GM19372 (cell line): Measurements from ENCODE around the gene FAM171A2.

Experiments used
- ATAC-seq: cut with Tn5 transposase; IDR thresholded peaks from one replicate; pipeline ENCODE4 v1.9.1; 2021; ENCODE audit warnings: mild to moderate bottlenecking, low read depth, moderate library complexity; ENCODE audit not compliant: unreplicated experiment

FAM171A2 gene

DNA sequence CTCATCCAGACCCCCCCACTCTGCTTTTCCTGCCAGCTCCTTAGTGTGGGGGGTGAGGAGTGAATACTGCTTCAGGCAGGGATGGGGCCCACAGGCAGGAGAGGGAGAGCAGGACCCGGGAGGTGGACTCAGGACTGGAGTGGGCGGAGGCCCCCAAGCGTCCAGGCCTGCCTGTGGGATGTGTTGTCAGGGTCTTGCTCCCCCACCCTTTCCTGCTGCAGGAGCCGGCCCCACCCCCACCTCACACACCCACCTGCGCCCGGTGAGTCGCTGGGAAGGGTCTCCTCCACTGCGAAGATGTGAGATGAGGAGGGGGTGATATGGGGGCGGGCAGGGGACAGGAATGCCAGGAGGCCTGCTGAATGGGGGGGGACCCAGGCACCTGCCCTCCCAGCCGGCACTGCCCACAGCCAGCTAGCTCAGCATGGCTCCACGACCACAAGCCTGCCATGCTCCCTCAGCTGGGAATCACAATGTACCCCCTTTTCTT, 1.1 kb downstream of the FAM171A2 start:
- no peak for ATAC-seq

DNA sequence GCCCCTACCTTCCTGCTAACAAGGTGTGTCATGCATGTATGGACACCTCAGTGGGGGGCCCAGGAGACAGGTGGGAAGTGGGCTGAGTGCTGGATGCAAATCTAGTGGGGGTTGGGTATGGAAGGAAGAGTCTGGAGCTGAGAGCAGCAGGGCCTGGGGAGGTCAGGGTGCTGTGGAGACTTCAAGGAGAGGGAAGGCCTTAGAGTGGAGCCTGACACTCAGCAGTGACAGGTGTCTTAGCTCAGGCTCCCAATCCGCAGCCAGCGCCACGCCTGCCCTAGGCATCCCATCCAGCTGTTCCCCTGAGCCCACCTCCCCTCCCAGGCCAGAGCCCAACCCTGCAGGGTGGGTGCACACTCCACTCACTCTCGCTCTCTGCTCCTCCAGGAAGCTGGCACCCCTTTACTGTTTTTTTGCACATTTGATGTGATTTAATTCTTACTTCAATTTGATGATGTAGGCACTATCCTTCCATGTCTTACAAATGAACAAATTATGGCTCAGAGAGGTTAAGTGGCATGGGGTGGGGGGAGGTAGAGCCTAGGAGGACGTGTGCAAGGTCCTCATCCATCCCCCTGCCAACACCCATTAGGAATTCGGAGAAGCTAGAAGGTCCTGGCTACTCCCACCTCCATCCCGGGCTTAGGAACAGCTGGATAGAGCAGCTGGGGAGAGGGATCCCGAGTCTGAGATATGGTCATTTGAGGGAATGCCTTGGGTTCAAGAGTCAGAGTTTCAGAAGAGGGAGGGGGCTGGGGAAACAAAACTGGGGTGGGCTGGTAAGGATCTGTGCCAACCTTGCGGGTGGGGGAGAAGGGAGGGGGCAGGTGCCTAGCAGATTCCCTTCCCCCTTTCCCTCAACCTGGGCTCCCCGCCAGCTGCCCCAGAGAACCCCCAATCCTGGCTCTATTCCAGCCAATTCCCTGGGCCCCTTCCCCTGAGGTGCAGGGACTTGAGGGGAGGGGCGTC, 2.1 kb downstream of the FAM171A2 start:
- no peak for ATAC-seq

DNA sequence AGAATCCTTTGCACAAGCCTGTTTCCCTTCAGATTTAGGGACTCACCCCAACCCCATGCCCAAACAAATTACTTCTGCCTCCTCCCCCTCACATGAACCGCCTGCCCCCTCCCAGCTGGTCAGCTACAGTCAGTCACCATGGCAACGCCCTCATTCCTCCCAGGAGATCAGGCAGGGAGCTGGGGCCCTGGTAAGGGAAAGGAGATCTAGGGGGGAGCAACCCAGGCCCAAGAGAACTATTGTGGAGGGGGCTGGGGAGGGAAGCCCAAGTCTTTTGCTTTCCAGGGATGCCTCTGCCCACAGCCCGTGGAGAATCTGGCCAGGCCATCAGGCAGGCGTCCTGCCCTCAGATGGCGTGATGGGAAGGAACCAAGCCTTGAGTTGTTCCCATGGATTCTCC, 2.8 kb downstream of the FAM171A2 start:
- no peak for ATAC-seq

DNA sequence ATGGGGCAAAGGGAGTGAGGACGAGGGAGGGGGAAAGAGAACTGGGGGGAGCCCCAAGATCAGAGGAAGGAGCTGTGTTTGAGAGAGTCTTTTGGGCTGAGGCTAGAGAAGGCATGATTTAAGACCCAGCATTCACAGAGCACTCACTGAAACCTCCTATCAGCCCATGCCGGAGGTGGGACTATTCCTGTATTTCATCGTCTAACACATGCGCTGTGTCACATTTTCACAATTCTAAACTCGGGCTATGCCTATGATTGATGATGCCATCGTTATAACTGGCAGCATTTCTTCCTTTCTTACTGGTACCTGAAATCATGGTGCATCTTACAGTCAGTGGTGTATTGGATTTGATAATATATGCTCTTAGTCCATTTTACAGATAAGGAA, 3.5 kb downstream of the FAM171A2 start:
- no peak for ATAC-seq

DNA sequence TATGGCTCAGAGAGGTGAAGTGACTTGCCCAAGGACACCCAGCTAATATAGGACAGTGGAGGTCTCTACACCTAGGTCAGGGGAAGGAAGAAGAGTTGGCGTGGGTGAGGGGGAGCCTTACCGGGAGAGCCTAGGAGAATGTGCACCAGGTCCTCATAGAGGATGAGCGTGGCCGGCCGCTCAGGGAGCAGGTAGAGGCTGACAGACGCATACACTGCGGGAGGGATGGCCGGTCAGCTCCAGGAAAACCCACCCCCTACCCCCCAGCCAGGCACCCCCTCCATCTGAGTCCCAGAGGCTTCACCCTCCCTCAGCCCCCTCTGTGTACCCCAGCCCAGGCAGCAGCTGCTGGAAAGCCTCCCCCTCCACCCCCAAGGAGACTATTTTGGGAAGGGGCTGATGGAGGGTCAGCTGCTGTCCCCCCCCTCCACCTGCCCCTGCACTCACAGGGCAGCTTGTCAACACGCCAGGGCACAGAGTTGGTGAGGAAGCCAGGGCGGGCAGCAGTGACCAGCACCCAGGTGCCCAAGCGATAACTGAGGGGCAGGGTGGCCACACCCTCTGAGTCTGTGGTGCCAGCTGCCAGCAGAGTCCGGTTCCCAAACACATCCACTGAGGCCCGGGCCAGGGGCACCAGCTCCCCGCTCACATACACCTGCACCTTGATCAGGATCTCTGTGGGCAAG, 4.1 kb downstream of the FAM171A2 start:
- no peak for ATAC-seq

DNA sequence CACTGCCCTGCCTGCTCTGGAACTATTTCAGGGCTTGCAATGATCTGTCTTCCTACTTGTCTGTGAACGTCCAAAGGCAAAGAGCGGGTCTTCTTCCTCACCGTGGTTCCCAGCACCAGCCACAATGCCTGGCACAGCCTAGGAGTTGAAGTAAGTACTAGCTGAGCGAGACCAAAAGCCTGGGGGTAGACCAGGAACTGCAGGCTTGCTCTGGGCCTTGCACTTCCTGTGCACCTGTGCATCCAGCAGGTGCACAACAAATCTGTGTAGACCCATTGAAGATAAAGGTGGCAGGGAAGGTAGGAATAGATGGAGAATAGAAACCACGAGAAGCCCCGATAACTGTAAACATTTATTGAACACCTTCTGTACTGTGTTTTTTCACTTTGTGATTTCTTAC, 4.6 kb downstream of the FAM171A2 start:
- no peak for ATAC-seq

DNA sequence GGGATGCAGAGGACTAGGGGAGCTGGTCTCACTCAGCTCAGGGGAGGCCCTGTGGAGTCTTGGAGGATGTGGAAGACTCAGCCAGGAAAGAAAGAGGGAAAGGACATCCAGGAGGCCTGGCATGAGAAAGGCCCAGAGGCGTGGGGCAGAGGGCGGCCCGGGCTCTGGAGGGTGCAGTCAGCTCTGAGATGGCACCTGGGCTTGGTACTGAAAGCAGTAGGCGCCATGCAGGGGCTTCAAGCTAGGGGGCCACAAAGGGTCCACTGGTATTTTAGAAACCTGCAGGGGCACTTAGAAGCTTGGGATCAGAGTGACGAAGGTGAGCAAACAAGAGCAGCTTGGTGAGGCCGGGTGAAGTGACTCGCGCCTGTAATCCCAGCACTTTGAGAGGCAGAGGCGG, 5.6 kb downstream of the FAM171A2 start:
- ATAC-seq: no peak

DNA sequence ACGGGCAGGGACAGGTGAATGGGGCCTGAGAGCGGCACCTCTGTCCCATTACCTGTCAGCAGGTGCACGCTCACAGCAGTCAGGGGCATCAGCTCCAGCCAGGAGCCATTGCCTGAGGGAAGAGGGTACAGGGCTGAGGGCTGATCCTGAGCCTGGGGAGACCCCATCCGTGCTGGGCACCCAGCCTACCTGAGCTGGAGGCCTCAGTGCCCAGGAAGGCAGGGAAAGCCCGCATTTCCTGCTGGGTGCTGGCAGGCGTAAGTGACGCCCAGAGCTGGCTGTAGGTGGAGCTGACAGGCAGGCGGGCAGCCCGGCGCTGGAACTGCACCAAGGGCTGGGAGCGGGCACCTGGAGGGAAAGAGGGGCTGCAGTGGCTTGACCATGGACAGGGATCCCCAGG, 7.4 kb downstream of the FAM171A2 start:
- no peak for ATAC-seq

DNA sequence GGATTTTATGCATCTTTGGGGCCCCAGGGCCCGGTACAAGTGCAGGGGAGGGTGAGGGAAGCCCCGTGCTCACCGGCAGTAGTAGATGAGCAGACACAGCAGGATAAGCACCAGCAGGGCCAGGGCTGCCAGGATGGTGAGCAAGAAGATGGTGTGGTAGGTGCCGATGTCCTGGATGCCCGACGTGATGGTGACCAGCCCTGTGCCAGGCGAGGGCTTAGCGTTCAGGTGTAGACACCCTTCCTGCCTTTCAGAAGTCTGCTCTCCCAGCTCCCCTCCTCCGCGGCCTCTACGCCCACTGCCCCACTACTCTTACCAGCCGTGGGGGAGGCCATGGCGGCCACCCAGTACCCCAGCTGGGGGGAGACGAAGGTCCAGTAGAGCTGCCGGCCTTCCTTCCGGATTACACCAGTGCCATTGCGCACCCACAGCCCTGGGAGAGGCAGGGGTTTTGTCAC, 8.0 kb downstream of the FAM171A2 start:
- no peak for ATAC-seq

DNA sequence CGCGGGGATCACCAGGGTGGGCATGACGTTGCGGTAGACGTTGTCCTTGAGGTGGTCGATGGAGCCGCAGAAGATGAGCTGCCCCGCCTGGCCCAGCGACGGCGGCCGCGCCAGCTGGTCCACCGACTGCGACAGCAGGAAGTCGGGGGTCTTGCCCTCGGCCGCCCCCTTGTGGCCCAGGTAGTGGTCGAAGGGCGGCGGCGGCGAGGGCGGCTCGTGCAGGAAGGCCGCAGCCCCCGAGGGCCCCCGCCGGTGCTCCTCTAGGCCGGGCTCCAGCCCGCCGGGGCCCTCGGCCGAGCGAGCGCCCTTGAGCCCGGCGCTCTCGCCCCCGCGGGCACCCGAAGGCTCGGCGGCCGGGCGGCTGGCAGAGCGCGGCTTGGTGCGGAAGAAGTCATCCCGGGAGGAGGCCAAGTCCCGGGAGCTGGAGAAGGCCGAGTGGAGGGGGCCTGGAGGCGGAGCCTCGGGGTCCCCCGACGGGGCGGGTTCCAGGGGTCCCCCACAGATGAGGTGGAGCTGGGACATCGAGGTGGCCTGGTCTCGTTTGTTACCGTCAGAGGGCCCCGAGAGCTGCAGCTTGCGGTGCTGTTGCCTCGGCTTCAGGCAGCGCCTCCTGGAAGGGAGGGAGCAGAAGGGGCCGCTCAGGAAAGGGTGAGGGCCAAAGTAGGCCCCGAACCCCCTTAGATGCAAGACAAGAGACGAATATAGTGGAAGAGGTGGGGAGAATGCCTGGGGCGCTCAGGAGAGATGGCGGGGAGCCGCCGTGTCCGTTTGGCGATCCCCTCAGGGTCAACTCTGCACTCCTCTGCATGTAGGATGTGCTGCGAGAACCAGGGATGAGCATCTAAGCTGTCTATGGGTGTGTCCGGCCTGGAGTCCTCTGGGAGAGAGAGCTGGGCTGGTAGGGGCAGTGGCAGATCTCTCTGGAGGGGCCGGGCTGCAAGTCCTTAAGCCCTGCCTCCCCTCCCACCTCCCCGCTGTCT, 8.8 kb downstream of the FAM171A2 start:
- no peak for ATAC-seq

DNA sequence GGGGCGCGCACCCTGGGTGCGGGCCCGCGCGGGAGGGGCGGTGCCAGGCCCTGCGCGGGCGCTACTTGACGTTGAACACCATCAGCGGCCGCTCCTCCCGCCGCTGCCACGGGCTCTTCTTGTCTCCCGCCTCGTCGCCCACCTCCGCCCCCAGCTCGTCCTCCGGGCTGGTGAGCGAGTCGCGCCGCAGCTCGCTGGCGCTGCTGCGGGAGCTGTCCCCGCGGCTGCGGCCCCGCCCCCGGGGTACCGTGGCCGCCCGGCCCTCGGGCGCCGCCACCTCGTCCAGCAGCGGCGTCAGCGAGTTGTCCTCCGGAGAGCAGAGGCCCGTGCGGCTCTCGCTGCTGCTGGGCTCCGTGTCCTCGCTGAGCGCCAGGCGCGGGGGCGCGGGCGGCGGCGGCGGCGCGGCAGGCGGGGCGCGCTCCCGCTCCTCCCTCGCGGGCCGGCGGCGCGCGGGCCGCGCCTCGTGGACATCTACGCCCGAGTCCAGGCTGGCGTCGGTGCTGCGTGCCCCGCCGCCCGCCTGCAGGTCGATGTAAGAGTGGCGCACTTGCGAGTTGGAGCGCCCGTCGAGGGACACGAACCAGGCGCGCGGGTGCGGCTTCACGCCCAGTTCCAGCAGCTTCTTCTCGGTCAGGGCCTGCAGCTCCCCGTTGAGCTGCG, 9.9 kb downstream of the FAM171A2 start:
- ATAC-seq: no peak

DNA sequence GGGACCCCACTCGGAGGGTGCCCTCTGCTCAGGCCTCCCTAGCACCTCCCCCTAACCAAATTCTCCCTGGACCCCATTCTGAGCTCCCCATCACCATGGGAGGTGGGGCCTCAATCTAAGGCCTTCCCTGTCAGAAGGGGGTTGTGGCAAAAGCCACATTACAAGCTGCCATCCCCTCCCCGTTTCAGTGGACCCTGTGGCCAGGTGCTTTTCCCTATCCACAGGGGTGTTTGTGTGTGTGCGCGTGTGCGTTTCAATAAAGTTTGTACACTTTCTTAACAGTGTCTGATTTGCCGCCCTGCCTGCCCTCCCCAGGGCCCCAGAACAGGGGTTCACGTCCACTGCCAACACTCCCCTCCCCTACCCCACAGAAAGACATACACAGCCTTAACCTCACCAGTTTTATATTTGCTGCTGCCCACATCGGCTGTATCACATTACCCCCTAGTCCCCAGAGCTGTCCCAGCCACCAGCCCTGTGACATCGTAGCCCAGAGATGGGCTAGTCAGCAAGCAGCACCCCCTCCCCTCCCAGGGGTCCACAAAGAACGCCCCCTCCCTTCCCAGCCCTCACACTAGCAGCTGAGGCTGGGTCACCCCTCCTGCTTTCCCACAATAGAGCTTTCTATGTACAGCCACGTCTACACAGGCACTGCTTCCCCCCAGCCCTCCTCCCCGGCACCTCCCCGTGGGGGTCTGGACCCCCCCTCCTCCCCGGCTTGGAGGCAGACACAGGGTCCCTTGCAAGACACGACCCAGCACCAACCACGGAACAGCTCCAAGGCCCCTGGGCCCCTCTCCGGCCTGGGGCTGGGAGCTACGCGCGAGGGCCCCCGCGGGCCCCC, 10.6 kb downstream of the FAM171A2 start:
- no peak for ATAC-seq

DNA sequence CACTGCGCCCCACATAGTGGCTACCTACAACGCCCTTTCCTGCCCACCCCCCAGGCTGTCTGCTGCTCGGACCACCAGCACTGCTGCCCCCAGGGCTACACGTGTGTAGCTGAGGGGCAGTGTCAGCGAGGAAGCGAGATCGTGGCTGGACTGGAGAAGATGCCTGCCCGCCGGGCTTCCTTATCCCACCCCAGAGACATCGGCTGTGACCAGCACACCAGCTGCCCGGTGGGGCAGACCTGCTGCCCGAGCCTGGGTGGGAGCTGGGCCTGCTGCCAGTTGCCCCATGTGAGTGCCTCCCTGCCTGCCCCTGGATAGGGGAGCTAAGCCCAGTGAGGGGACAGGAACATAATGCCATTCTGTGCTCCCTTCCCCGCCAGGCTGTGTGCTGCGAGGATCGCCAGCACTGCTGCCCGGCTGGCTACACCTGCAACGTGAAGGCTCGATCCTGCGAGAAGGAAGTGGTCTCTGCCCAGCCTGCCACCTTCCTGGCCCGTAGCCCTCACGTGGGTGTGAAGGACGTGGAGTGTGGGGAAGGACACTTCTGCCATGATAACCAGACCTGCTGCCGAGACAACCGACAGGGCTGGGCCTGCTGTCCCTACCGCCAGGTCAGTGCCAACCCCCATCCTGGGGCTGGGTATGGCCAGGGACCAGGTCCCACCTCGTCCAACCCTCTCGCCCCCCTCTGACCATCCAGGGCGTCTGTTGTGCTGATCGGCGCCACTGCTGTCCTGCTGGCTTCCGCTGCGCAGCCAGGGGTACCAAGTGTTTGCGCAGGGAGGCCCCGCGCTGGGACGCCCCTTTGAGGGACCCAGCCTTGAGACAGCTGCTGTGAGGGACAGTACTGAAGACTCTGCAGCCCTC, 11.5 kb downstream of the FAM171A2 start:
- ATAC-seq: no peak

DNA sequence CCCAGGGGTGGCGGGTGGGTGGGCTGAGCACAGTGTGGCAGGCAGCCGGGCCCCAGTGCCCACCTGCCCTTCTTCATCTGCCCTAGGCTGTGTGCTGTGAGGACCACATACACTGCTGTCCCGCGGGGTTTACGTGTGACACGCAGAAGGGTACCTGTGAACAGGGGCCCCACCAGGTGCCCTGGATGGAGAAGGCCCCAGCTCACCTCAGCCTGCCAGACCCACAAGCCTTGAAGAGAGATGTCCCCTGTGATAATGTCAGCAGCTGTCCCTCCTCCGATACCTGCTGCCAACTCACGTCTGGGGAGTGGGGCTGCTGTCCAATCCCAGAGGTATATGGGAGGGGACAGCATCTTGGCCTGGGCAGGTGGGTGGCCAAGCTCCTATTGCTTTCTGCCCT, 12.2 kb downstream of the FAM171A2 start:
- no peak for ATAC-seq

DNA sequence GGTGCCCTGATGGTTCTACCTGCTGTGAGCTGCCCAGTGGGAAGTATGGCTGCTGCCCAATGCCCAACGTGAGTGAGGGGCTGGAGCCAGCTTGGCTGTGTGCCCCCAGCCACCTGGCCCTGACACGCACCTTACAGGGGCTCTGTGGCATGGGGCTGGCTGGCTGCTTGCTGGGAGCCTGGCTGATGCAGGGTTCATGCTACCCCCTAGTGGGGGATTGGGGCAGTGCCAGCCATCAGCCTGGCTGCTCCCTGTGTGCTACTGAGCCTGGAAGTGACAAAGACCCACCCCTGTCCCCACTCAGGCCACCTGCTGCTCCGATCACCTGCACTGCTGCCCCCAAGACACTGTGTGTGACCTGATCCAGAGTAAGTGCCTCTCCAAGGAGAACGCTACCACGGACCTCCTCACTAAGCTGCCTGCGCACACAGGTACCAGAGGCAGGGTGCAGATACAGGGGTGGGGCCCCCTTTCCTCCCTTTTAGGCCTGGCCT, 12.9 kb downstream of the FAM171A2 start:
- no peak for ATAC-seq

DNA sequence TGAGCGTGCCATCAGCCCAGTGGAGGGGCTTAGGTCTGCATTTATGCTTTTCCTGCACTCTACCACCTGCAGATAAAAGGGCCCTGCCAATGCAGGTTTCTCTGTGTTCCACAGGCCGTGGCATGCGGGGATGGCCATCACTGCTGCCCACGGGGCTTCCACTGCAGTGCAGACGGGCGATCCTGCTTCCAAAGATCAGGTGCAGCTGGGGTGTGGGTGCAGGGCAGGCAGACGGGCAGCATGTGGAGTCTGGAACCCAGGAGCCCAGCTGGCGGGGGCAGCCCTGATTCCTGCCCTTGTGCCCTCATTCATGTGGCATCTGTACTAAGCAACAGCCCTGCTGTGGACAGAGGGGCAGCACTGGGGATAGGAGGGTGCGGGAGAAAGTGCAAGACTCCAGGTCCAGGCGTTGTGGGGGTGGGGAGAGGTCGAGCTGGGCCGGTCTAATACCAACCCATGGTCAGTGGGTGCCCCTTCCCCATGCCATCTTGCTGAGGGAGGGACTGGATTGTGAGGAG, 14.0 kb downstream of the FAM171A2 start:
- ATAC-seq: no peak

DNA sequence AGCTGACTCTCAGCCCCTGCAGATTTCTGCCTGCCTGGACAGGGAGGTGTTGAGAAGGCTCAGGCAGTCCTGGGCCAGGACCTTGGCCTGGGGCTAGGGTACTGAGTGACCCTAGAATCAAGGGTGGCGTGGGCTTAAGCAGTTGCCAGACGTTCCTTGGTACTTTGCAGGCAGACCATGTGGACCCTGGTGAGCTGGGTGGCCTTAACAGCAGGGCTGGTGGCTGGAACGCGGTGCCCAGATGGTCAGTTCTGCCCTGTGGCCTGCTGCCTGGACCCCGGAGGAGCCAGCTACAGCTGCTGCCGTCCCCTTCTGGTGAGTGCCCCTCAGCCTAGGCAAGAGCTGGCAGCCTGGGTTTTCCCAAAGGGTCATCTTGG, 14.7 kb downstream of the FAM171A2 start:
- no peak for ATAC-seq
